ENCODE results near the gene HTR3D.

DNA sequence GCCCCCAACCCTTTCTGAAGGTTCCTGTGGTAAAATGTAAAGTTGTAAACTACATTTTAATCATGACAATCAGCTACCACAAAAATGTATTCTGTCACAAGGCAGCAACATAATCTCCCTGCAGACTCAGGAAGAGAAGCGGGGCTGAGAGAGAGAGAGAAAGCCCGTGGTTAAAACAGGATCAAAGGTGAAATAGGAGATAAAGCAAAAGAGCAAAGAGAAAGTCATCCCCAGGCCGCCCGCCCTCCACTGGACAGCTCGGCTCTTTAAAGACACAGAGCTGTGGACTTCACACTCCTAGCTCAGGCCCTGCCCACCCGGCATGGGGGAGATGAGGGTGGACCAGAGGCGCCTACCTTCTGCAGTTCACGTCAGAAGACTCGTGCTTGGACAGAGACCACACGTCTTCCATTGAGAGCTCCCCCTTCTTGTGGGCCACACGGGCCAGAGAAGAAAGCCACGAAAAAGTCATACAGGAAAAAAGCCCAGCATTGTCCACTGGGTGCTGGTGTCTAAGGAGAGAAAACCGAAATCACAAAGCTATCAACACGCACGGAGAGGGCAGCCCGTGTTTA is 43.2 kb upstream of the HTR3D start:
- TF ChIP-seq, protein P1, sequence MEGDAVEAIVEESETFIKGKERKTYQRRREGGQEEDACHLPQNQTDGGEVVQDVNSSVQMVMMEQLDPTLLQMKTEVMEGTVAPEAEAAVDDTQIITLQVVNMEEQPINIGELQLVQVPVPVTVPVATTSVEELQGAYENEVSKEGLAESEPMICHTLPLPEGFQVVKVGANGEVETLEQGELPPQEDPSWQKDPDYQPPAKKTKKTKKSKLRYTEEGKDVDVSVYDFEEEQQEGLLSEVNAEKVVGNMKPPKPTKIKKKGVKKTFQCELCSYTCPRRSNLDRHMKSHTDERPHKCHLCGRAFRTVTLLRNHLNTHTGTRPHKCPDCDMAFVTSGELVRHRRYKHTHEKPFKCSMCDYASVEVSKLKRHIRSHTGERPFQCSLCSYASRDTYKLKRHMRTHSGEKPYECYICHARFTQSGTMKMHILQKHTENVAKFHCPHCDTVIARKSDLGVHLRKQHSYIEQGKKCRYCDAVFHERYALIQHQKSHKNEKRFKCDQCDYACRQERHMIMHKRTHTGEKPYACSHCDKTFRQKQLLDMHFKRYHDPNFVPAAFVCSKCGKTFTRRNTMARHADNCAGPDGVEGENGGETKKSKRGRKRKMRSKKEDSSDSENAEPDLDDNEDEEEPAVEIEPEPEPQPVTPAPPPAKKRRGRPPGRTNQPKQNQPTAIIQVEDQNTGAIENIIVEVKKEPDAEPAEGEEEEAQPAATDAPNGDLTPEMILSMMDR (conservative IDR thresholded peaks at IDR 0.05 in 1 of 2, IDR thresholded peaks at IDR 0.05 in 1 of 2; ENCODE audit: extremely low read depth in 1 of 2, insufficient read depth in 1 of 2, low read depth in 1 of 2, low read length in 2 of 2): no peak
- no peak for TF ChIP-seq EZH2 (IDR thresholded peaks at IDR 0.05; ENCODE audit: borderline replicate concordance, low read length)

All from mammary epithelial cell (primary cell).